OCI-LY7 (cell line): ENCODE results near the gene KIAA0040.

Source experiments
- CTCF ChIP-seq: fragments of 200-600 bp; sonication (generic); conservative IDR thresholded peaks from 2 replicates; pipeline ENCODE4 v1.5.1; 2014; ENCODE audit warnings: mild to moderate bottlenecking, antibody characterized with exemption, low read length, moderate library complexity, mixed read lengths
- EZH2phosphoT487 ChIP-seq: fragments of 200-600 bp; sonication (generic); IDR thresholded peaks from 2 replicates; pipeline ENCODE4 v1.6.1; 2018; ENCODE audit warnings: low read depth, borderline replicate concordance, mild to moderate bottlenecking, mixed run types, antibody characterized with exemption, low read length, moderate library complexity, mixed read lengths

- no peak for TF ChIP-seq EZH2phosphoT487
- no peak for TF ChIP-seq CTCF
Measured at GRCh38 chr1:175131095-175131494, 61.5 kb downstream of the KIAA0040 start.
